GM19455 (cell line): Measurements from ENCODE around the gene TOMT.

Source experiments
- ATAC-seq: cut with Tn5 transposase; IDR thresholded peaks from one replicate; pipeline ENCODE4 v1.9.1; 2021; ENCODE audit not compliant: unreplicated experiment

The TOMT gene

DNA sequence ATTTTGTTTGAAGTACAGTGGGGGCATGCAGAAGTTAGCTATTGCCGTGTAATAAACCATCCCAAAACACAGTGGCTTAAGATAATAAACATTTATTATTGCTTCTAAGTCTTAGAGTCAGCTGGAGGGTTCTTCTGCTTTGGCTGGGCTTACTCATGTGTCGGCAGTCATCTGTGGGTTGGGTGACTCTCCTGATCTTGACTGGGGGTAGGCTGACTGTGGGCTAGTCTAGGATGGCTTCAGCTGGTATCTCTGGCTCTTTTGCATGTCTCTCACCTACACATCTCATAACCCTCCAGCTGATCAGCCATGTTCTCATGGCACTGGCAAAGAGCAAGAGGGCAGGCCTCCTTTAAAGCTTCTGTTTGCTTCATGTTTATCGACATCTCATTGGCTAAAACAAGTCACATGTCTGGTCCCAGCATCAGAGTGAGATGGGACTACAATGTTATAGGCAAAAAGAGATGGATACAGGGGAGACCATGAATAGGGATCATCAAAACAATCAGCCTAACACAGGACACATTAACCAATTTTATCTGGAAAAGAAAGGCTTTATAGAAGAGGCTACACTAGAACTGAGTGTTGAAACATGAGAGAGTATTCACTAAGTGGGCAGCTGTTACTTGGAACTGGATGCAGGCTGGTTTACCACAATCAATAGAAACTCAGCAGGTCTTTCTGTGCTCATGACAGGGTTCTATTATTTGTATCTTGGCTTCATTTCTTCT, 19.9 kb upstream of the TOMT start:
- ATAC-seq = no peak

DNA sequence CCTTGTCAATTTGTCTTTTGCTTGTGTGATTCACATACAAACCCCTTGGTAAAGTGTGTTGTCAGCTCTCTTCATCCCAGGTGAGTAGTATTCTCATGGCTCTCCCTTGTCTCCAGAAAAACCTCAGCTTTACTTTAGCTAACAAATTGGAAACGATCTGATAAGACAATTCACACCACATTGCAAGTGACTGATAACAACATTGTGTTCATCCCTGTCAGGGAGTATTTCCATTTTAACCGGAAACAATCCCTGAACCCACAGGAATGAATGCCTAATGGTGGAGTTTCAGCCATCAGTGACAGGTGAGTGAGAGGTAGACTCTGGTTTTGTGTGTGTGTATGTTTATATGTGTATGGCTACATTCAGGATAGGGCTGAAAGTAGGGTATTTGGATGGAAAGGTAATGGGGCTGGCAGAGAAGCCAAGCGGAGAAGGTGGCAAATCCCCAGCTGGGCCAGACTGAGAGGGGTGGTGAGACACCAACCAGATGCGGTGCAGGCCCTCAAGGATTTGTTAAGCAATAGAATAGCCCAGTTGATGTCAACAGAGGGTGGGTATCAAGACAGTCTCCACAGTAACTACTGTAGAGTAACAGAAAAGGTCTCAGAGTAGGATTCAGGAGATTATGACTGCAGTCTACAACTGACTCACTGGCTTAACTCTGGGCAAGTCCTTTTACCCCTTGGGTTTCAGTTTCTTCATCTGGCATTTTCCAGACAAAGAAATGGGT, 17.5 kb upstream of the TOMT start:
- ATAC-seq = no peak

DNA sequence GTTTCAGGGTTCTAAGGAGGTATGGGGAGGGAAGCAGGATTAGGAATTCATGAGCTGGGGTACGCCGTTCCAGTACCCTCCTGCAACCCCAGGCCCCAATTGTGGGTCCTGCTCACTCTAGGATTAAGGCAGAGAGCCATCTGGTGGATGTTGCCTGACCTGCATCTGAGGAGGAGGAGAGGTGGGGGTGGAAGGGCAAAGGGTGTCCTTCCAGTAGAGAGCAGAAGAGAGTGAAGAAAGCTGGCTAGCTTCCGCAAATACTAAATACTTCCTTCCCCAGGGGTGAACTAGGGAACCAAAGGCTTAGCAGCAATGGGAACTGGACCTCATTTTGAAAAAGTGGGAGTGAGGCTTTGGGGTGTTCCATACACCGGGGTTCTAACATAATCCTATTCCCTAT, 14.4 kb upstream of the TOMT start:
- no peak for ATAC-seq

DNA sequence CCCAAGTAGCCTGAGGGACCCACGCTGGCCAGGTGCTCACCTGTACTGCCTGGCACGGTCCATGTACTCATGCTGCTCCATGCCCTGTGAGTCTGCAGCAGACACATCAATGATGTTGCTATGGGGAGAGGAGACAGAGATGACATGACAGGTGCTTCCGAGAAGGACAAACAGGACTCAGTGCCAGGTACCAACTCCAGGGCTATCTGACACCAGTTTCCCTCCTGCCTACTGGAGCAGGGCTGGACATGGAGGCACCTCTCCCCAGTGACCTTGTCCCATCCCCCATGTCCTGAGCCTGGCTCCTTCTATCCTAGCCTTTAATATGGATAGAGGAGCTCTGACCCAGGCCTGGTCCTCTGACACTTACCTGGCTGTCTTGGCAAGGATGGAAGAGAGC, 7.0 kb upstream of the TOMT start:
- no peak for ATAC-seq

DNA sequence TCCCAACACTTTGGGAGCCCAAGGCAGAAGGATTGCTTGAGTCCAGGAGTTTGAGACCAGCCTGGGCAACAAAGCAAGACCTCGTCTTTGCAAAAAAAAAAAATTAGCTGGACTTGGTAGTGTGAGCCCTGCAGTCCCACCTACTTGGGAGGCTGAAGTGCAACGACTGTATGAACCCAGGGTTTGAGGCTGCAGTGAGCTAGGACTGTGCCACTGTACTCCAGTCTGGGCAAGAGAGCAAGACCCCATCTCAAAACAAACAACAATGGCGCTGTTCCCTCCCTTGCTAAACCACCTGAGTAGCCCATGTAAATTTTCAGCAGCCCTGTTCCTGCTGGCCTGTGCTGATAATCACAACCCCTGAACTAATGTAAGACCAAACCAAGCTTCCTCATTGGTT, 5.7 kb upstream of the TOMT start:
- no peak for ATAC-seq

DNA sequence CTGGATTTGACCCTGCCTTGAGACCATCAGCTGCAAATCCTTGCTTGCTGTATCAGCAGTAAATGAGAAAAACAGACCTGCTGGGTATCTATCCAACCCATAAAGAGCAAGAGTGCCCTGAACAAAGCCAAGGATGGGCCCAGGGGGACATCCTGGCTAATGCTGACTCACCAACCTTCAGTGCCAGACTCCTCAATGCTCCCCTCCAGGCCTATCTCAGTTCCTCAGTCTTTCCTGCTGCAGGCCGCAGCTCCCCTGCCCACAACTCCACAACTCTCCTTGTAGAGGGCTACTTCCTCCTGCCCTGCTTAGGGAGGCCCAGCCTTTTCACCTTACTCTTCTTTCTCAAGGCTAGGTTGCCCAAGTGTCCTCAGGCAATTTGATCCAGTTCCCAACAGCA, 5.3 kb upstream of the TOMT start:
- ATAC-seq = no peak

DNA sequence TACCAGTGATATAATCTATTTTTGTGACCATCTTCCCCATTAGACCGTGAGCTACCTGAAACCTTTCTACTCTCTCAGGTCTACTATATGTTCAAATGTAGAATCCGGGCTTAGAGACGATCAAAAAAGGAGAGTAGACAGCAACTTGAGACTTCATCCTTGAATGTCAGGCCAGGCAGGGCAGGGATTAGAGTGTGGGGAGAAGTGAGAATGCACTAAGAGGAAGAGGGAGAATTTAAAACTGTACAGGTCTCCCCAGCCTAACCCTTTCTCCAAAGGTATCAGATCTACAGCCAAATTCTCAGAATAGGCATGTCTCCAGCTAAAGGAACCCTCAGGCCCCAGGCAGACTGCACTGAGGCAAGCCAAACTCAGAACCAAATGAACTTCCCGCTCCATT, 3.6 kb upstream of the TOMT start:
- ATAC-seq = no peak

DNA sequence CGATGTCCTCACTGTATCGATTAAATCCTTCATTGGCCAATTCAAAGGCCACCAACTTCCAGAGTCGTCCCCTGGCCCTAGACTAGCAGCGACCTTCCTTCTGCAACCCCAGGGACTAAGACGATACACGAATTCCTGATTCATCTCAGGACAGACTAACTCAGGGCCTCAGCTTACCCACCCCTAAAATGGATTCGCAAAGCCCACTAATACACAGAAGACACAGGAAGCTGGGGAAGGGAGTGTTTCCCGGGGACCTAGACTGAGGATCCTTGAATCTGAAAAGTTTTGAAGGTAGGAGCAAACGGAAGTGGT, 3.1 kb upstream of the TOMT start:
- ATAC-seq = no peak

DNA sequence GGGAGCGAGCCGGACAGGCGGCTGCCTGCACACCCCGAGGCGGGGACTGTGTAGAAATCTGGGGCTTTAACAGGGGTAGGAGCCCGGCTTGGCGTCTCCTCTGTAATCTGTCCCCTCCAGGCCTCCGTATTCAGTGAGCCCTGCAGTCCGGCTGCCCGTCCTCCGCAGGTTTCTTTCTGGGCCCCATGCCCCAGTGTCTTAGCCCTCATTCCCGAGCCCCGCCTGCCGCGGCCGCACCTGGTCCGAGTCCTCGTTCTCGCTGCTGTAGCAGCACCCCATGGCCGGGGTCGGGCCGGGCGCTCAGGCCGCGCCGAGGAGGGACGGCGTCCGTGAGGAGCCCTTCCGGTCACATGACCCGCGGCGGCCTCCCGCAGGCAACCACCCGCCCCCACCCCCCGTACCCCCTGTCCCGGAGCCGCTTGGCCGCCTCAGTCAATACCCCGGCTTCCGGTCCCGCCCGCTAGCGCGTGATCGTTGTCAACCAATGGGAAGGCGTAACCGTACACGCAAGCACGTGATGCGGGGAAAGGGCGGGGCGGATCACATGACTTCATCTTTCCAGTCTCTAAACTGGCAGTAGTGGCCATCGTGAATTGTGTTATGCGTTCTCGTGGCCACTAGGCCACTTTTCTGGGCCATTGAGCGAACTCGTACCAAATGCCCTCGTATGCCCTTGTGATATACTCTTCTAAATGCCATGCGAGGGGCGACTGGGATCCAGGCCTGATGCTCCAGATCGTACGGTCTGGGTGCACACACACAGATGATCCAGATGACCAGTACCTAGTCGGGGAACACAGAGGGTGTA, 2.6 kb upstream of the TOMT start, which contains the start of gene LAMTOR1:
LAMTOR1 (minus strand) TSS at position 352 of the 808 bp plus-strand sequence; CDS start at position 279, 73 bp downstream.
- ATAC-seq = peak; percentile 74

DNA sequence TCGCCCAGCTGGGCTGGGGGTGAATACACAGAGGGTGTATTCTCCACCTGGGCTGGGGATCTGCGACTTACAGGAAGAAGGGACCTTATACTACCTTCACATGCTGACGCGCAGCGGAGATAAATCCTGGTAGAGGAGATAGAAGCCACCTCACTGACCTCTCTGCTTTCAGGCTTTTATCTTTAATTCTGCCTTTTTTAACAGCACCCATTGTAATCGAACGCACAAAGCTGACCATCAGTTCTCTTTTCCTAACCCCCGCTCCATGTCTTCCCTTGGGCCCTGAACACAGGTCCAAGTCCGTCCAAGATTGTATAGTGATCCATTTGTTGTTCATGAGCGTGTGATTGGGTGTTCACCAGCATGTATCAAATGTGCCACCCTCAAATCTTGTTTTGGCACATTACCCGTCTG, 2.0 kb upstream of the TOMT start:
- ATAC-seq = no peak

DNA sequence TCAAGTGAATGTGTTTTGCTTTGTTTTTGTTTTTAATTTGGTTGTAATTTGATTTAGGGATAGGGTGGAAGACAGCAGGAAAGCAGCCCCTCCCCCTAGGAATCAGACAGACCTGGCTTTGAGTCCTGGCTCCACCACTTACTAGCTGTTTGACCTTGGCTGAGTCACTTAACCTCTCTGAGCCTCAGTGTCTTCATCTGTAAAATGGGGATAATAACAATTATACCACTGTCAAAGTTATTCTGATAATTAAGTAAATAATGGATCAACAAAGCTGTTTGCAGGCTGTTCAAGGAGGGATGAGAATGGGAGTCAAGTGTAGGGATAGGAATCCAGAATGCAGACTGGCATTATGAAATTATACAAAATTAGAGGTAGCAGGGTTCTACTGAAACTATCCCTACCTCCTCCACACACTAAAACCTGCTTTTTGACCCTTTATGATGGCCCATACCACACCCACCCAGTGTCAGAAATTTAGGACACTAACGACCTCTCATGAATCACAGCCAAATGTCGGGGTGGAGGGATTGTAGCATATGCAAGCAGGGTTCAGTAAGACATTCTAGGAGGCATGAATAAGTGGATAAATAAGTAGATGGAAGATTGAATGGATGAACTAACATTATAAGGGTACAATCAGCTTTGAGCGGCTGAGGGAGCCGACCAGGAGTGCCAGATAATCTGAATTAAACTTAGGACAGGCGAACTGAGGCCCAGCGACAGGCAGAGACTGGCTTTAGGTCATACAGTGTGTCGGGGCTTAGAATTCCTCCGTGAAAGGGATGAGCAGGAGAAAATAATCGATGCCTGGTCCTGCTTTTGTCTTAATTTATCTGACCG, 5.8 kb downstream of the TOMT start:
- ATAC-seq = peak; percentile 2

DNA sequence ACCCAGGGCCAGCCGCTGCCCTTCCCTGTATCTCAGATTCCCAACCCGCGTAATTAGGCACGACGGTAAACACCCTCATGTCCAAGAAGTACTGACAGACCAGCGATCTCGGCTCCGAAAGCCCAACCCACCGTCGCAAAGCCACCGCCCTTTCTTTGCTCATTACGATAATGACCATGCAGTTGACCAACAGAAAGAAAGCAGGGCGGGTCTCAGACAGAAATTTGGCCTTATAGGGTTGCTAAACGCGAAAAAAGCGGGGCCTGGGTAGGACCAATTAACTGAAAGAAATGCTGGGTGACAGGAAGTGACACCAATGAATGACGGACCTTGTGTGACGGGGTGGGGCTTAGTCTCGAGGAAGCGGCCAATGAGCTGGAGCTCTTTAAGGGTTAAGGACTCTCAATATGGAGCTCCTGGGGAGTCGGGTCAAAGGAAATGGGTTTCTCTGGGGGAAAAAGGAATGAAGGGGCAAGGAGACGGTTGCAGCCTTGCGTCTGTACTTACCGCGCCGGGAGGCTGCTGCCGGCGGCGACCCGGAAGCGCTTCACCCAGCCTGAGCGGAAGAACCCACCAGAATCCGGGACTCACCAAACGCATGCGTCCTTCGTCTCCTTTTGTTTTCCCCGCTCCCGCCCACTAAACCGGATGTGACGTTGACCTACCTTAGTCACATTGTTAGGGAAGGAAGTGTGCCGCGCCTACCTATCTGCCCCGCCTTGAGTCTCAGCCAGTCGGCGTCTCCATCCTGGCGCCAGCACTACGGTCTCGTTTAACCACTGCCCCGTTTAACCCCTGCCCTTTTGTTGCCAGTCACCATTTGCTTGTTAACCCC, 6.6 kb downstream of the TOMT start, which contains the start of gene ANAPC15:
ANAPC15 (minus strand) TSS at position 553 of the 835 bp plus-strand sequence. CDS start 1,419 bp downstream, outside the sequence.
- ATAC-seq = peak; percentile 85

DNA sequence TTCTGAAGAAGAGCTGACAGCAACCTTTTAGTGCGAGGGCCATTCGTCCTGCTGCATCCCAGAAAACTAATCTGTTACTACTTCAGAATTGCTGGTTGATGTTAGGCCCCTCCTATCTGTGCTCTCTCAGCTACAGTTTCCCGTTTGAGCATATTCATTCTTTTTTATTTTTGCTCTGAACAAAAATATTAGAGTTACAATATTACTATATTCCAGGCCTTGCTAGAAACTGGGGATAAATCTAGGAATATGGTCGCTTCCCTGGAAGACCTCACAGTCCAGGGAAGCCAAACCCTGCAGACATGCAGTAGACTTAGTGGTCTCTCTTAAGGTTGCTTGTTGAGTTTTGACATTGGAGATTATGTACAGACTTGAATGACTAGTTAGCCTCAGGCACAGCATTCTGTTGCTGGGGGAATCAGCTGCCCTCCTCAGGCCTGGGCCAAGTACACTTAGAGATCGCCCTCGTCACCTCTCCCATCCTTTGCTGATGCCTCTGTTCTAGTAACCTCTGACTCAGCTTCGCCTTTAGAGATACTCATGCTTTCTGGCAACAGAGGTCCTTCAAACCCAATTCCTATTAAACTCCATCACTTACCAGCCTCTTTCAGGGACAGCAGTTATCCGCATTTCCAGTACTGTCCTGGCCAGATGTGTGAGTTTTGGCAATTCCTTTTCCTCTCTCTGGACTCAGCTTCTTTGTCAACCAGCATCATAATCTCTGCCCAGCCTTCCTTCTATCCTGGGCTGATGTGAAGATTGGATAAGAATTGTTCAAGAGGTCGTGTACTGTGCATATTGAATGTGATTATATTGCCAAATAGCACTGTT, 7.5 kb downstream of the TOMT start:
- ATAC-seq = peak; percentile 1

DNA sequence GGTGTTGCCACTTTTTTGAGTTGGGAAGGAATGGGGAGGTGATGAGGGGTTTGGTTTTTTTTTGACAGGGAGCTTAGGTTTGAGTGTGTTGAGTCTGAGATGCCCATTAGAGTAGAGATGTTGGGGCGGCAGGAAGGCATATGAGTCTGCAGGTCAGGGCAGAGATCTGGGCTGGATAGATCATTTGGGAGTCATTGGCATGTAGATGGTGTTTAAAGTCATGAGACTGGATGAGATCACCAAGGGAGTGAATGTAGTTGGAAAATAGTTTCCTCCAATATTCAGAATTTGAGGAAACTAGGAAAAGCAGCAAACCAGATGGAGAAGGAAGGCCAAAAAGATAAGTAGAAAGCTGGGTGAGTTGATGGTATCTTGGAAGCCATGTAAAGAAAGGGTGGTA, 8.8 kb downstream of the TOMT start:
- no peak for ATAC-seq

DNA sequence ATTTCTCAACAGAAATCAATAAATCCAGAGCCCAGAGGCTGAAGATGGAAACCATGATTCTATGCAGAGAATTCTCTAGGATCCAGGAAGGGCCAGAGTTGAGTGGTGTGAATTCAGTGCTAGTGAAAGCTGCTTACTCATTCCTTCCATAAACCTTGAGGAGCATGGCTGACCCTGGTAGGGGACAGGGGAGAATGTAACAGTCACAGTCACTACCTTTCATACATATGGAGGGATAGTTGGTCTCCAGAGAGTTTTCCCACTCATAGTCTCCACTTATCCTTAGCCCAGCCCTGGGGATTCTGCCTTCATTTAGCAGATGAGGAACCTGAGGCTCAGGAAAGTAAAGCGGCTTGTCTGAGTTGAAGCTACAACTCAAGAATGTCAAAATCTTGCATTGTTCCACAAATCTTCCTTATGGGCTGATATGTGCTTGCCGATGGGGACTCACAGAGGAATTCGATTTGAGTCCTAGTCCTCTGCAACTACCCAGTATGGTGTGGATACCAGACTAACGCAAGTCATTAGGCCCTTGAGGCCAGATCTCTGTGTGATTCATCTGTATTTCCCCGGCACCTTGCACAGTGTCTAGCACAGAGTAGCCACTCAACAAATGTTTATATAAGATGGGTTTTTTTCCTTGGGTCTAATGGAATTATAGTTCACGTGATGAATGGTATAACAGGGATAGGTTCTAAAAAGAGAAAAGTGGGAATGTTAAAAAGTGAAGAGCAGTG, 10.5 kb downstream of the TOMT start:
- ATAC-seq = no peak

DNA sequence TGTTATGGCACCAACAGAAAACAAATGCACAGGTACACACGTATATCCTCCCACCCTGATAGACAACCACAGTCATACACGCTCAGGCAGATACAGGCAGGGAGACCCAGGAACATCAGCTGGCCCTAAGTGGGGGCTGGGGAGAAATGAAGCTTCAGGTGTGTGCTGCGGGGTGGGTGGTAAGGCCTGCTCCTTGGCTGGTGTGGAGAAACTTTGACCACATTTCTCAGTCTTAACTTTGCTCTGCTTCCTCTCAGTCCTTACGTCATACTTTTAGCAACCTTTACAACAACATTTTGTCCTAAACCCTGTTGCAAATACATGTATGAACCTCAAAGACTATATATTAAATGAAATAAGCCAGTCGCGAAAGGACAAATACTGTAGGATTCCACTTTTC, 13.5 kb downstream of the TOMT start:
- no peak for ATAC-seq

DNA sequence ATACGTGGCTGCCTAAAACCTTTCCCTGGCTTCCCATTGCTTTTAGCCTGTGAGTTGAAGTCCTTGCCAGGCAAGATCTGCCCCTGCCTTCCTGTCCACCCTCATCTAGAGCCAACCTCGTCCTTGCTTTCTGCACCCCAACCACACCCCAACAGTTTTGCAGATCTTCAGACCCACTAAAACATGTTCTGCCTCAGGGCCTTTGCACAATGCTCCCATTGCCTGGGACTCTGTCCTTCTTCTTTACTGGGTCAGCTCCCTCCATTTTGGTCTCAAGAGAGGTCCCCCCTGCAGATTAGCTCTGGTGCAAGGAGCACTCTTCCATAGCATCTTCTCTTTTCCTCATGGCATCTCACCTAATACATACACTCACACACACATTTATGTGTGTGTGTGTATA, 15.2 kb downstream of the TOMT start:
- ATAC-seq = no peak

DNA sequence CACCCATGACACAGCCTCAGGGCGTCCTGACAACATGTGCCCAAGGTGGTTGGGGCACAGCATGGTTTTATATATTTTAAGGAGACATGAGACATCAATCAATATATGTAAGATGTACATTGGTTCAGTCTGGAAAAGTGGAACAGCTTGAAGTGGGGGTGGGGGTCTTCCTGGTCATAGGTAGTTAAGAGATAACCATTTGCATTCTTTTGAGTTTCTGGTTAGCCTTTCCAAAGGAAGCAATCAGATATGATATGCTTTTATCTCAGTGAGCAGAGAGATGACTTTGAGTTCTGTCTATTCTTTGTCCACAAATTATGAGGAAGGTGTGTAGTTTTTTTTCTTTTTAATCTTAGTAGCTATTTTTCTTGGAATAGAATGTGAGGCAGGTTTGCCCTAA, 16.9 kb downstream of the TOMT start:
- no peak for ATAC-seq
